Liver (tissue), 9 donors: ENCODE measurements around the gene SMIM9. TPM values are rescaled to one million over a fixed set of nuclear protein-coding genes. Genes with fewer than 3 reads are reported as not detected.
"Not testable (repeated sequence)": the region's sequence is repeated elsewhere in the genome, so short reads cannot be mapped to it uniquely, and the experiment has no call there.

Experiments
- DNase-seq: peaks from one replicate; pipeline ENCODE4 v3.0.0-alpha.2; 2017; ENCODE audit warnings: low spot score
- H3K27ac ChIP-seq, 2 donors: one replicate each; pipeline ENCODE4 v1.7.0; 2013; ENCODE audit warnings: inconsistent platforms in 2 of 2, low read length in 2 of 2, control low read depth in 1 of 2, low read depth in 1 of 2, mild to moderate bottlenecking in 1 of 2
- H3K27me3 ChIP-seq, 4 donors: one replicate each; pipeline versions ENCODE4 v1.6.1 to v1.7.0; 2013; ENCODE audit warnings: low read length in 3 of 4, inconsistent platforms in 1 of 4, mild to moderate bottlenecking in 1 of 4, moderate library complexity in 1 of 4; ENCODE audit not compliant: control insufficient read depth in 4 of 4, insufficient read depth in 4 of 4
- H3K36me3 ChIP-seq, 4 donors: one replicate each; pipeline versions ENCODE4 v1.6.1 to v1.7.0; 2013; ENCODE audit warnings: low read length in 3 of 4, mild to moderate bottlenecking in 3 of 4, low read depth in 1 of 4, moderate library complexity in 1 of 4; ENCODE audit not compliant: control insufficient read depth in 4 of 4, insufficient read depth in 3 of 4
- H3K4me1 ChIP-seq, 4 donors: one replicate each; pipeline versions ENCODE4 v1.6.1 to v1.7.0; 2013; ENCODE audit warnings: low read length in 3 of 4, mild to moderate bottlenecking in 3 of 4, moderate library complexity in 1 of 4; ENCODE audit not compliant: control insufficient read depth in 4 of 4, insufficient read depth in 4 of 4
- H3K4me3 ChIP-seq, 3 donors: one replicate each; pipeline versions ENCODE4 v1.6.1 to v1.7.0; 2013; ENCODE audit warnings: low read length in 3 of 3, control low read depth in 1 of 3, low read depth in 1 of 3, mild to moderate bottlenecking in 1 of 3
- H3K9ac ChIP-seq, 2 donors: one replicate each; pipeline ENCODE4 v1.7.0; 2013; ENCODE audit warnings: low read length in 2 of 2, mild to moderate bottlenecking in 2 of 2, moderate library complexity in 2 of 2, control low read depth in 1 of 2, low read depth in 1 of 2
- H3K9me3 ChIP-seq, 4 donors: one replicate each; pipeline versions ENCODE4 v1.6.1 to v1.7.0; 2013; ENCODE audit warnings: low read length in 3 of 4; ENCODE audit not compliant: control insufficient read depth in 4 of 4
- ATF3 ChIP-seq: IDR thresholded peaks from 2 replicates; pipeline ENCODE4 v1.6.1; 2016; ENCODE audit warnings: antibody characterized with exemption
- CTCF ChIP-seq: fragments of 150-350 bp; IDR thresholded peaks from 2 replicates; pipeline ENCODE4 v1.5.1; 2017; ENCODE audit warnings: improper control_type of control experiment, low read depth, low read length; ENCODE audit not compliant: missing input control
- FOXA1 ChIP-seq: IDR thresholded peaks from 2 replicates; pipeline ENCODE4 v1.6.1; 2016; ENCODE audit warnings: antibody characterized with exemption
- FOXA2 ChIP-seq: IDR thresholded peaks from 2 replicates; pipeline ENCODE4 v1.6.1; 2016; ENCODE audit warnings: antibody characterized with exemption
- HNF4A ChIP-seq, 2 donors: conservative IDR thresholded peaks; 2 replicates each; pipeline ENCODE4 v1.6.1; 2016; ENCODE audit warnings: antibody characterized with exemption in 2 of 2, mild to moderate bottlenecking in 2 of 2
- HNF4G ChIP-seq: IDR thresholded peaks from 2 replicates; pipeline ENCODE4 v1.6.1; 2016; ENCODE audit warnings: antibody characterized with exemption
- JUND ChIP-seq, 2 donors: IDR thresholded peaks; 2 replicates each; pipeline ENCODE4 v1.6.1; 2016; ENCODE audit warnings: antibody characterized with exemption in 2 of 2
- RXRA ChIP-seq, 2 donors: IDR thresholded peaks; 2 replicates each; pipeline ENCODE4 v1.6.1; 2017 to 2018; ENCODE audit warnings: antibody characterized with exemption in 2 of 2, mild to moderate bottlenecking in 1 of 2
- SP1 ChIP-seq: IDR thresholded peaks from 2 replicates; pipeline ENCODE4 v1.6.1; 2018; ENCODE audit warnings: antibody characterized with exemption, mild to moderate bottlenecking
- TAF1 ChIP-seq: conservative IDR thresholded peaks from 2 replicates; pipeline ENCODE4 v1.6.1; 2016; ENCODE audit warnings: antibody characterized with exemption, mild to moderate bottlenecking
- YY1 ChIP-seq: IDR thresholded peaks from 2 replicates; pipeline ENCODE4 v1.6.1; 2016; ENCODE audit warnings: antibody characterized with exemption, mild to moderate bottlenecking
- WGBS: extraction: QIAGEN DNeasy Blood & Tissue Kit; methylation state at CpG from one replicate; pipeline ENCODE4 v1.1.7; 2013; 5-methylcytosine and 5-hydroxymethylcytosine counted together
- polyA plus RNA-seq, 2 donors: library from polyadenylated mRNA; stranded (reverse) in 1 of 2; unstranded in 1 of 2; fragments of 200-250 nt in 1 of 2; fragments of >200 nt in 1 of 2; fragmentation: Nextera tagmentation in 1 of 2; extraction: Ambion mirVana in 1 of 2; gene quantifications; one replicate each; pipeline versions ENCODE4 v1.2.1 to v1.2.3, GENCODE V29; 2013 to 2015
- total RNA-seq, 2 donors: library from RNA; depleted of rRNA; stranded (reverse); fragments of >200 nt; gene quantifications; one replicate each; pipeline ENCODE4 v1.2.3, GENCODE V29; 2014
- TF ChIP-seq, protein P1 (sequence below): IDR thresholded peaks from 2 replicates; pipeline ENCODE4 v1.6.1; 2016; ENCODE audit warnings: antibody characterized with exemption, mild to moderate bottlenecking
- TF ChIP-seq, protein P2 (sequence below): IDR thresholded peaks from 2 replicates; pipeline ENCODE4 v1.6.1; 2016; ENCODE audit warnings: antibody characterized with exemption
- TF ChIP-seq, protein P3 (sequence below): IDR thresholded peaks from 2 replicates; pipeline ENCODE4 v1.6.1; 2016; ENCODE audit warnings: antibody characterized with exemption
- donor health status: healthy.
- donor health status: healthy.
- donor health status: healthy.
- donor health status: healthy.
- donor health status: healthy.

The SMIM9 gene
- total and polyA plus RNA-seq, 4 donors, result 0.50 TPM; not detected in 3

DNA sequence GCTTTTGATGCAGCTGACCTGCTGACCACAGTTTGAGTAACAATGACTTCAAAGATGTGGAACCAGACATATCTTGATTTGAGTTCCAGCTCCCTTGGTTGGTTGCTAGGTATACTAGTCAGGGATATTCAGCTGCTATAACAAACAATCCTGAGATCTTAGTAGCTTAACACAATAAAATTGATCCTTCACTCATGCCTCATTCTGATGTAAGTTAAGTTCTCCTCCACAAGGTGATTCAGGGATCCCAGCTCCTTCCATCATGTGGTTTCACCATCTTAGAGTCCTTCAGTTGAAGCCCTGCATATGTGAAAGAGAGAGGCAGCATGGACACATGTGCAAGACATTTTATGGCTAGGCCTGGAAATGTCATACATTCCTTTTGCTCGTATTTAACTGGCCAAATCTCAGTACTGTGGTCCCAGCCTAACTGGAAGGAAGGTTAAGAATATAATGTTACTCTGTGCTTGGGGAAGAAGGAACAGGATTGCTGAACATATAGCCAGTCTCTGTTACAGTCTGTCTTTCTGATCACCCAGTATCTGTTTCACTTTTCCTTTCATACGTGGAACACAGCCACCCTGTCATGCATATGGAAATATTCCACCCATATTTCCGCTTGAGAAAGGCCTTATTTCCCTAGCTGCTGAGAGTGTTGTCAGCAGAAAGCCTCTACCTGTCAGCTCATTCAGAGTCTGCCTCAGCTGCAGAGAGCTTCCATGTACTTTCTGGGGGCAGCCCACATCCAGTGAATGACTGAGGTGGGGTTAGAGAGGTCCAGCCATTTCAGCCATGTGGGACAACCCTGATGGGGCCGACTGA lies 7.1 kb downstream of the SMIM9 start:
- Histone ChIP-seq H3K36me3 (no peaks in the 10 kb centered on the region), H3K4me3 (no peak overlapping the region), H3K27me3 (no peaks in the 10 kb centered on the region), H3K9ac (no peak overlapping the region), H3K4me1 (no peaks in the 10 kb centered on the region), H3K27ac (no peak overlapping the region), H3K9me3 (no peaks in the 10 kb centered on the region)
- DNase-seq, result no peak
- 76% methylated on average over 4 of the region's 4 CpGs for WGBS
- TF ChIP-seq RXRA (IDR thresholded peaks at IDR 0.05) (no peak), ATF3 (no peak), HNF4A (conservative IDR thresholded peaks at IDR 0.05) (no peak), CTCF (no peak), FOXA2 (no peak), JUND (IDR thresholded peaks at IDR 0.05) (no peak), FOXA1 (no peak), SP1 (no peak), TAF1 (no peak), HNF4G (no peak), YY1 (no peak)
- TF ChIP-seq, protein P1, sequence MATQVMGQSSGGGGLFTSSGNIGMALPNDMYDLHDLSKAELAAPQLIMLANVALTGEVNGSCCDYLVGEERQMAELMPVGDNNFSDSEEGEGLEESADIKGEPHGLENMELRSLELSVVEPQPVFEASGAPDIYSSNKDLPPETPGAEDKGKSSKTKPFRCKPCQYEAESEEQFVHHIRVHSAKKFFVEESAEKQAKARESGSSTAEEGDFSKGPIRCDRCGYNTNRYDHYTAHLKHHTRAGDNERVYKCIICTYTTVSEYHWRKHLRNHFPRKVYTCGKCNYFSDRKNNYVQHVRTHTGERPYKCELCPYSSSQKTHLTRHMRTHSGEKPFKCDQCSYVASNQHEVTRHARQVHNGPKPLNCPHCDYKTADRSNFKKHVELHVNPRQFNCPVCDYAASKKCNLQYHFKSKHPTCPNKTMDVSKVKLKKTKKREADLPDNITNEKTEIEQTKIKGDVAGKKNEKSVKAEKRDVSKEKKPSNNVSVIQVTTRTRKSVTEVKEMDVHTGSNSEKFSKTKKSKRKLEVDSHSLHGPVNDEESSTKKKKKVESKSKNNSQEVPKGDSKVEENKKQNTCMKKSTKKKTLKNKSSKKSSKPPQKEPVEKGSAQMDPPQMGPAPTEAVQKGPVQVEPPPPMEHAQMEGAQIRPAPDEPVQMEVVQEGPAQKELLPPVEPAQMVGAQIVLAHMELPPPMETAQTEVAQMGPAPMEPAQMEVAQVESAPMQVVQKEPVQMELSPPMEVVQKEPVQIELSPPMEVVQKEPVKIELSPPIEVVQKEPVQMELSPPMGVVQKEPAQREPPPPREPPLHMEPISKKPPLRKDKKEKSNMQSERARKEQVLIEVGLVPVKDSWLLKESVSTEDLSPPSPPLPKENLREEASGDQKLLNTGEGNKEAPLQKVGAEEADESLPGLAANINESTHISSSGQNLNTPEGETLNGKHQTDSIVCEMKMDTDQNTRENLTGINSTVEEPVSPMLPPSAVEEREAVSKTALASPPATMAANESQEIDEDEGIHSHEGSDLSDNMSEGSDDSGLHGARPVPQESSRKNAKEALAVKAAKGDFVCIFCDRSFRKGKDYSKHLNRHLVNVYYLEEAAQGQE, result no peak
- TF ChIP-seq, protein P2, sequence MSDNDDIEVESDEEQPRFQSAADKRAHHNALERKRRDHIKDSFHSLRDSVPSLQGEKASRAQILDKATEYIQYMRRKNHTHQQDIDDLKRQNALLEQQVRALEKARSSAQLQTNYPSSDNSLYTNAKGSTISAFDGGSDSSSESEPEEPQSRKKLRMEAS, result no peak
- TF ChIP-seq, protein P3, sequence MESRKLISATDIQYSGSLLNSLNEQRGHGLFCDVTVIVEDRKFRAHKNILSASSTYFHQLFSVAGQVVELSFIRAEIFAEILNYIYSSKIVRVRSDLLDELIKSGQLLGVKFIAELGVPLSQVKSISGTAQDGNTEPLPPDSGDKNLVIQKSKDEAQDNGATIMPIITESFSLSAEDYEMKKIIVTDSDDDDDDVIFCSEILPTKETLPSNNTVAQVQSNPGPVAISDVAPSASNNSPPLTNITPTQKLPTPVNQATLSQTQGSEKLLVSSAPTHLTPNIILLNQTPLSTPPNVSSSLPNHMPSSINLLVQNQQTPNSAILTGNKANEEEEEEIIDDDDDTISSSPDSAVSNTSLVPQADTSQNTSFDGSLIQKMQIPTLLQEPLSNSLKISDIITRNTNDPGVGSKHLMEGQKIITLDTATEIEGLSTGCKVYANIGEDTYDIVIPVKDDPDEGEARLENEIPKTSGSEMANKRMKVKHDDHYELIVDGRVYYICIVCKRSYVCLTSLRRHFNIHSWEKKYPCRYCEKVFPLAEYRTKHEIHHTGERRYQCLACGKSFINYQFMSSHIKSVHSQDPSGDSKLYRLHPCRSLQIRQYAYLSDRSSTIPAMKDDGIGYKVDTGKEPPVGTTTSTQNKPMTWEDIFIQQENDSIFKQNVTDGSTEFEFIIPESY, result no peak

GRCh38 chrX:154825586-154825985 lies 8.9 kb downstream of the SMIM9 start:
- H3K9me3 ChIP-seq, H3K4me3 ChIP-seq, DNase-seq, H3K36me3 ChIP-seq, H3K27me3 ChIP-seq, H3K9ac ChIP-seq, H3K4me1 ChIP-seq, H3K27ac ChIP-seq: not testable (repeated sequence)
- no CpG with 5 or more reads among the region's 3 CpGs for WGBS
